Measurements from ENCODE around the gene MAPK8IP3.

- TF ChIP-seq CTCF (conservative IDR thresholded peaks at IDR 0.05; ENCODE audit: low read depth, low read length) = no peak
- TF ChIP-seq EZH2 (IDR thresholded peaks at IDR 0.05; ENCODE audit: low read length, unreplicated experiment) = no peak
- no peak for TF ChIP-seq EZH2phosphoT487 (IDR thresholded peaks at IDR 0.05; ENCODE audit: borderline replicate concordance, low read length)
Measured at GRCh38 chr16:1815461-1815860, 109.5 kb downstream of the MAPK8IP3 start.
